ENCODE data around the gene SEPTIN10. TPM values are rescaled to one million over a fixed set of nuclear protein-coding genes. Genes with fewer than 3 reads are reported as not detected.

The SEPTIN10 gene
- total and polyA plus RNA-seq, 2 of the 8 experiments (the other 6 are each of a cell fraction or from before 2014, with no cell fraction given), result 23.7 to 101 TPM

GRCh38 chr2:109499566-109499965 is 114.2 kb downstream of the SEPTIN10 start:
- WGBS, 2 experiments (ENCODE audit: extremely low coverage in 1 of 2, insufficient coverage in 1 of 2, insufficient read length in 1 of 2, insufficient replicate concordance in 2 of 2, low coverage in 1 of 2, low lambda C conversion rate in 2 of 2, missing lambda C conversion rate in 1 of 2), result 98% methylated on average over 4 of the region's 5 CpGs; no CpG with 5 or more reads in 1 of the 2 experiments
- Histone ChIP-seq H3K4me3 (ENCODE audit: extremely low read depth in 1 of 4, insufficient read depth in 2 of 4, low read depth in 3 of 4, low read length in 4 of 4) (no peak overlapping the region), H3K4me1 (replicated peaks in 1 of 4; ENCODE audit: control insufficient read depth in 3 of 4, insufficient read depth in 4 of 4, low read length in 3 of 4) (no peaks in the 10 kb centered on the region), H2BK15ac (ENCODE audit: low read length) (no peak overlapping the region), H4K8ac (ENCODE audit: extremely low read depth, insufficient read depth, low read length) (no peak overlapping the region), H3K14ac (ENCODE audit: insufficient read length) (no peak overlapping the region), H3K79me1 (ENCODE audit: low read depth, low read length) (no peaks in the 10 kb centered on the region), H3K79me2 (ENCODE audit: control insufficient read depth in 1 of 2, insufficient read depth in 2 of 2, low read length in 2 of 2) (no peaks in the 10 kb centered on the region), H4K20me1 (replicated peaks in 1 of 2; ENCODE audit: control insufficient read depth in 1 of 2, insufficient read depth in 2 of 2, low read length in 2 of 2) (no peaks in the 10 kb centered on the region), H2BK20ac (ENCODE audit: low read length) (no peak overlapping the region), H3K36me3 (ENCODE audit: control insufficient read depth in 2 of 4, insufficient read depth in 4 of 4, low read length in 3 of 4) (no peaks in the 10 kb centered on the region), H3K9me3 (ENCODE audit: insufficient read depth in 2 of 2, low read depth in 1 of 2, low read length in 1 of 2) (no peaks in the 10 kb centered on the region), H3K23ac (ENCODE audit: insufficient read length) (no peak overlapping the region), H3K23me2 (ENCODE audit: low read depth, low read length) (no peaks in the 10 kb centered on the region), H3K27ac (ENCODE audit: low read depth, low read length) (no peak overlapping the region), H3K4ac (replicated peaks; ENCODE audit: insufficient read length, low read depth, low read length) (no peak overlapping the region), H2BK120ac (replicated peaks; ENCODE audit: low read depth, low read length) (no peak overlapping the region), H2BK5ac (ENCODE audit: low read depth, low read length) (no peak overlapping the region), H2BK12ac (ENCODE audit: low read depth, low read length) (no peak overlapping the region), H4K5ac (ENCODE audit: insufficient read length, low read depth, low read length) (no peak overlapping the region), H2AK5ac (ENCODE audit: low read depth, low read length) (no peak overlapping the region), H3K56ac (replicated peaks; ENCODE audit: insufficient read length, low read depth, low read length) (no peak overlapping the region), H3K18ac (ENCODE audit: extremely low read depth, low read length) (no peak overlapping the region), H2AFZ (ENCODE audit: low read length) (no peak overlapping the region), H4K91ac (replicated peaks; ENCODE audit: insufficient read length, low read length) (no peak overlapping the region), H3K27me3 (replicated peaks in 1 of 4; ENCODE audit: control insufficient read depth in 3 of 4, extremely low read depth in 1 of 4, insufficient read depth in 3 of 4, low read length in 3 of 4) (no peaks in the 10 kb centered on the region), H3K9ac (replicated peaks in 1 of 4; ENCODE audit: extremely low read depth in 1 of 4, low read depth in 3 of 4, low read length in 3 of 4) (no peak overlapping the region), H3K4me2 (ENCODE audit: insufficient read depth in 1 of 2, low read depth in 2 of 2, low read length in 2 of 2) (no peak overlapping the region)
- ChIA-PET CTCF (ENCODE audit: partially characterized antibody) (interaction anchor here (1.2 to 3.5 kb wide), 5 partner anchors 12 to 291 kb away, joined by 3 to 22 read pairs (median 3); no protein-coding TSS in a partner anchor), POLR2A (ENCODE audit: partially characterized antibody) (no interaction called here)
- FAIRE-seq (no peak), DNase-seq (ENCODE audit: low read depth in 1 of 2, low spot score in 2 of 2) (no peak)
- TF ChIP-seq SUZ12 (IDR thresholded peaks at IDR 0.05; ENCODE audit: low read length), result no peak
- no peak for TF ChIP-seq JUN (IDR thresholded peaks at IDR 0.05; ENCODE audit: low read depth, low read length)
- no peak for TF ChIP-seq KDM5A (IDR thresholded peaks at IDR 0.05; ENCODE audit: low read length)
- no peak for TF ChIP-seq SIX5 (IDR thresholded peaks at IDR 0.05; ENCODE audit: low read depth, low read length)
- no peak for TF ChIP-seq SRF (IDR thresholded peaks at IDR 0.05; ENCODE audit: low read depth, low read length)
- no peak for TF ChIP-seq CREB1 (IDR thresholded peaks at IDR 0.05)
- TF ChIP-seq TAF7 (optimal IDR thresholded peaks at IDR 0.05; ENCODE audit: borderline replicate concordance, low read depth, low read length), result no peak
- TF ChIP-seq RXRA (IDR thresholded peaks at IDR 0.05; ENCODE audit: insufficient read depth, low read depth, low read length), result no peak
- TF ChIP-seq NRF1 (IDR thresholded peaks at IDR 0.05; ENCODE audit: low read depth, low read length), result no peak
- TF ChIP-seq PHF8 (conservative IDR thresholded peaks at IDR 0.05; ENCODE audit: low read depth, low read length), result no peak

All from H1 (cell line).